Mammary epithelial cell (primary cell): ENCODE measurements around the gene GGNBP2.

Experiments used
- CTCF ChIP-seq, 2 donors: IDR thresholded peaks in 1 of 2; conservative IDR thresholded peaks in 1 of 2; 2 replicates each; pipeline ENCODE4 v1.5.1; 2011 to 2012; ENCODE audit warnings: inconsistent platforms in 2 of 2, low read length in 2 of 2, mild to moderate bottlenecking in 2 of 2, control low read depth in 1 of 2, low read depth in 1 of 2; ENCODE audit not compliant: insufficient read depth in 1 of 2; ENCODE audit errors: extremely low read depth in 1 of 2
- EZH2 ChIP-seq: IDR thresholded peaks from 2 replicates; pipeline ENCODE4 v1.6.1; 2012; ENCODE audit warnings: low read length, inconsistent platforms, borderline replicate concordance

- no peak for TF ChIP-seq CTCF (conservative IDR thresholded peaks at IDR 0.05 in 1 of 2, IDR thresholded peaks at IDR 0.05 in 1 of 2; ENCODE audit: extremely low read depth in 1 of 2, insufficient read depth in 1 of 2, low read depth in 1 of 2, low read length in 2 of 2)
- TF ChIP-seq EZH2, result no peak
These were observed 28.9 kb upstream of the GGNBP2 start for GRCh38 chr17:36515837-36516236.
